Stimulated activated CD4-positive, alpha-beta T cell treated with anti-CD3 and anti-CD28 coated beads, Interleukin-12 subunit alpha, Interleukin-12 subunit beta, amount 100 ng/mL, for 4 hours (primary cell): Measurements from ENCODE around the gene EFEMP2.

Experiments used
- DNase-seq: peaks from one replicate; pipeline ENCODE4 v3.0.0-alpha.2; 2020

Gene EFEMP2

GRCh38 chr11:65817835-65818680, 54.5 kb downstream of the EFEMP2 start:
- peak; percentile 97 for DNase-seq

GRCh38 chr11:65817312-65817834, 55.2 kb downstream of the EFEMP2 start:
- DNase-seq = no peak

- DNase-seq = no peak
Measured at GRCh38 chr11:65816696-65817095, 55.9 kb downstream of the EFEMP2 start.
